Measurements from ENCODE around the gene SUSD6.

DNA sequence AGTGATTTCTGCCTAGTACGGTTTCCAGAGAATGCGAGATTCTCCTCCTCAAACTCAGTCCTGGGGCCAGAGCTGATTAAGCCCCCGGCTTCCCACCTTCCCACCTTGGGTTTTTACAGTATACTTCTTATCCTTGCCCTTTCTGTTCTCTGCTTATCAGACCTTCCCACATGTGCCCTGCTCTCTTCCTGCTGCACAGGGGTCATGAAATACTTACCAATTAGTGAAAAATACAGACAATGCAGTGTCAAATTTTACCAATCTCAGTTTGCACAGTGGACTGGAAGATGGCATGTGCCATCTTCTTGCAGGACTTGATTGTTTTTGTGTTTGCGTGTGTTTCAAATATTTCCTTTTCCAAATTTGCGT, 14.7 kb downstream of the SUSD6 start:
- TF ChIP-seq POLR2A (IDR thresholded peaks at IDR 0.05; ENCODE audit: low read length) (no peak), NFE2L2 (conservative IDR thresholded peaks at IDR 0.05; ENCODE audit: low read length) (no peak), CTCF (IDR thresholded peaks at IDR 0.05) (no peak), NR3C1 (IDR thresholded peaks at IDR 0.05) (no peak), EP300 (IDR thresholded peaks at IDR 0.05) (no peak), REST (IDR thresholded peaks at IDR 0.05) (no peak), KDM1A (IDR thresholded peaks at IDR 0.05; ENCODE audit: low read depth) (no peak), HDAC2 (IDR thresholded peaks at IDR 0.05) (no peak)
- TF ChIP-seq, protein P1, sequence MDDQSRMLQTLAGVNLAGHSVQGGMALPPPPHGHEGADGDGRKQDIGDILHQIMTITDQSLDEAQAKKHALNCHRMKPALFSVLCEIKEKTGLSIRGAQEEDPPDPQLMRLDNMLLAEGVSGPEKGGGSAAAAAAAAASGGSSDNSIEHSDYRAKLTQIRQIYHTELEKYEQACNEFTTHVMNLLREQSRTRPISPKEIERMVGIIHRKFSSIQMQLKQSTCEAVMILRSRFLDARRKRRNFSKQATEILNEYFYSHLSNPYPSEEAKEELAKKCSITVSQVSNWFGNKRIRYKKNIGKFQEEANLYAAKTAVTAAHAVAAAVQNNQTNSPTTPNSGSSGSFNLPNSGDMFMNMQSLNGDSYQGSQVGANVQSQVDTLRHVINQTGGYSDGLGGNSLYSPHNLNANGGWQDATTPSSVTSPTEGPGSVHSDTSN (IDR thresholded peaks at IDR 0.05): no peak
